Tibial nerve (tissue), 4 donors: Measurements from ENCODE around the gene PXDN. TPM values are rescaled to one million over a fixed set of nuclear protein-coding genes. Genes with fewer than 3 reads are reported as not detected.
A peak's percentile ranks its signal among the peaks of the same experiment; 100 is the strongest.

Experiments
- DNase-seq, 2 donors: peaks; one replicate each; pipeline ENCODE4 v3.0.0-alpha.2; 2019; ENCODE audit warnings: low spot score in 2 of 2
- H3K27ac ChIP-seq, 4 donors: fragments of 200-600 bp; sonication (generic) in 3 of 4; one replicate each; pipeline ENCODE4 v1.5.1; 2017 to 2019; ENCODE audit warnings: mild to moderate bottlenecking in 1 of 4
- H3K27me3 ChIP-seq, 2 donors: fragments of 200-600 bp; sonication (generic) in 1 of 2; one replicate each; pipeline versions ENCODE4 v1.5.1 to v1.6.0; 2017 to 2019
- H3K36me3 ChIP-seq, 3 donors: fragments of 200-600 bp; sonication (generic); one replicate each; pipeline ENCODE4 v1.5.1; 2018 to 2019
- H3K4me1 ChIP-seq, 4 donors: fragments of 200-600 bp; sonication (generic) in 3 of 4; one replicate each; pipeline ENCODE4 v1.5.1; 2017 to 2019
- H3K4me3 ChIP-seq, 4 donors: fragments of 200-600 bp; sonication (generic) in 3 of 4; one replicate each; pipeline ENCODE4 v1.5.1; 2017 to 2019; ENCODE audit warnings: mild to moderate bottlenecking in 1 of 4, moderate library complexity in 1 of 4
- H3K9me3 ChIP-seq, 4 donors: fragments of 200-600 bp; sonication (generic) in 3 of 4; one replicate each; pipeline ENCODE4 v1.5.1; 2017 to 2019
- CTCF ChIP-seq, 5 experiments: fragments of 200-600 bp in 3 of 5; fragments of 450-650 bp in 2 of 5; sonication (generic) in 3 of 5; IDR thresholded peaks; one replicate each; pipeline ENCODE4 v1.5.1; 2016 to 2019; ENCODE audit warnings: antibody characterized with exemption in 5 of 5, mild to moderate bottlenecking in 3 of 5, moderate library complexity in 2 of 5
- EP300 ChIP-seq, 2 donors: sonication (generic); formaldehyde crosslinking; IDR thresholded peaks; one replicate each; pipeline ENCODE4 v1.6.1; 2017; ENCODE audit warnings: antibody characterized with exemption in 2 of 2, mild to moderate bottlenecking in 1 of 2
- POLR2A ChIP-seq, 2 donors: fragments of 450-650 bp; IDR thresholded peaks; one replicate each; pipeline ENCODE4 v1.6.1; 2017; ENCODE audit warnings: antibody characterized with exemption in 2 of 2, mild to moderate bottlenecking in 2 of 2, moderate library complexity in 2 of 2
- WGBS, 2 donors: methylation state at CpG; one replicate each; pipeline ENCODE4 v1.1.5; 2018; 5-methylcytosine and 5-hydroxymethylcytosine counted together
- total RNA-seq, 4 donors: library from RNA; depleted of rRNA; stranded (reverse); fragments of >200 nt; gene quantifications; one replicate each; pipeline ENCODE4 v1.1.0, GENCODE V29; 2016

PXDN gene
- total RNA-seq, 4 donors from 2014 or later = 40.4 to 72.6 (median 52.4) TPM

DNA sequence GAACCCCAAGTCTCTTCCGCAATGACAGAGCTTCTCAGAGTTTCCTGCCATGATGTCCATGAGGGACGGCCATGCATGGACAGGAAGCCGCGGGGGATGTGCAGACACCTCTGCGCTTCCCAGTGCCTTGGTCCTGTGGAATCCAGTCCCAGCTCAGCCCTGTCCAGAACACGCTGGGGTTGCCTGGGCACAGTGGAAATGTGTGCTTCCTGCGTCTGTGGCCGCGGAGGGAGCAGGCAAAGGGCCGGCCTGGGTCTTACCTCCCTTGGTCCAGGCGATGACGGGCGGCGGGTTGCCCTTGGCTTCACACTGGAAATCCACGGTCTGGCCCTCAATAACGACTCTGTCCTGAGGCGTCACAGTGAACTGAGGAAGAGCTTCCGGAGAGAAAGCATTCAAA is 79.6 kb downstream of the PXDN start:
- 78 to 84% methylated on average over 15 to 18 of the region's 18 CpGs for WGBS, 2 donors
- no peaks in the 10 kb centered on the region for H3K4me1 ChIP-seq
- H3K36me3 ChIP-seq = peaks cover 0 to 79% (median 0%) of the 10 kb centered on the region in 3 donors
- no peaks in the 10 kb centered on the region for H3K27me3 ChIP-seq
- H3K27ac ChIP-seq = no peak overlapping the region
- no peak overlapping the region for H3K4me3 ChIP-seq
- no peaks in the 10 kb centered on the region for H3K9me3 ChIP-seq
- DNase-seq = peak in 1 of 2 donors; percentile 11
- TF ChIP-seq CTCF (IDR thresholded peaks at IDR 0.05) = no peak
- TF ChIP-seq POLR2A (IDR thresholded peaks at IDR 0.05) = no peak
- TF ChIP-seq EP300 (IDR thresholded peaks at IDR 0.05) = no peak

DNA sequence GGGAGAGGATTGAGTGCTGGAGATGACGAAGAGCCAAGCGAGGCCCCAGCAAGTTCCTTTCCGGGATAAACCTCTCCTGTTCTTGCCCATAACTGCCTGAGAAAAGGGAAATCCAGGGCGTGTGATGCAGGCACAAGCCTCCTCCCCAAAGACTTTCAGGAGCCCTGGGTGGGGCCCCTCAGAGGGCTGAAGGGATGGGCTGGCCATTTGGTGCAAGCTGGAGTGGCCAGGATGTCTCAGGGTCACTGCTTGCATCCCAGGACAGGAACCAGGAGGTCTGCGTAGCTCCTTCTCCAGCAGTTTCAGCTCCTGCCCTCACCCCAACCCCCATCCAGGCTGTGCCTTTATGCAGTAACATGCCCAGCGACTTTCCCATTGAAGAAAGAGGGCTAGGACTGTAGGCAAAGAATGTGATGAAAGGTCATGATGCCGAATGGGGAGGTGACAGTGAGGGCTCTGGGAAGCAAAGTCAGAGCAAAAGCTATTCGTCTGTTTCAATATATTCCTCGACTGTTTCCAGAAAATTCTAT is 80.2 kb downstream of the PXDN start:
- Histone ChIP-seq H3K9me3 (no peaks in the 10 kb centered on the region), H3K4me3 (no peak overlapping the region), H3K27me3 (no peaks in the 10 kb centered on the region), H3K27ac (no peak overlapping the region), H3K4me1 (no peaks in the 10 kb centered on the region), H3K36me3 (peaks cover 0 to 75% (median 0%) of the 10 kb centered on the region in 3 donors)
- DNase-seq = no peak
- 74 to 76% methylated on average over 9 of the region's 9 CpGs for WGBS, 2 donors
- no peak for TF ChIP-seq EP300 (IDR thresholded peaks at IDR 0.05)
- TF ChIP-seq POLR2A (IDR thresholded peaks at IDR 0.05) = no peak
- no peak for TF ChIP-seq CTCF (IDR thresholded peaks at IDR 0.05)

DNA sequence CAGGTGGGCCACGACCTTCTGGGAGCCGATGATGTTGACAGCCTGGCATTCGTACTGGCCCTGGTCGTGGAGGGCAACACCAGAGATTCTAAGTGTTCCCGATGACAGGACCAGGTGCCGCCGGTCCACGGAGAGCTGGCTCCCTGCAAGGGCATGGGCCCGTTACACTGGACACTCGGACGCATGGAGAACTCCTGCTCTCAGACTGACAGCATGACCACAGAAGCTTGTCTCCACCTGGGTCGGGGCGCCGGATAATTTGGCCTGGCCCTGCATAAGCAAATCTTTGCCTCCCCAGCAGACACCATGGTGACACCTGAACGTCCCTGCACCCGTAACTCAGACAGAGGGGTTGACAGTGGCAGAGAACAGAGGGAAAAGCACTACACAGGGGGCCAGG is 80.7 kb downstream of the PXDN start:
- H3K27ac ChIP-seq = no peak overlapping the region
- TF ChIP-seq POLR2A (IDR thresholded peaks at IDR 0.05) = no peak
- no peak for TF ChIP-seq EP300 (IDR thresholded peaks at IDR 0.05)
- no peak for TF ChIP-seq CTCF (IDR thresholded peaks at IDR 0.05)
- H3K27me3 ChIP-seq = no peaks in the 10 kb centered on the region
- H3K4me3 ChIP-seq = no peak overlapping the region
- 82 to 91% methylated on average over 10 to 16 of the region's 16 CpGs for WGBS, 2 donors
- H3K9me3 ChIP-seq = no peaks in the 10 kb centered on the region
- DNase-seq = no peak
- peaks cover 0 to 75% (median 0%) of the 10 kb centered on the region in 3 donors for H3K36me3 ChIP-seq
- H3K4me1 ChIP-seq = no peaks in the 10 kb centered on the region

- Histone ChIP-seq H3K27ac (no peak overlapping the region), H3K4me3 (no peak overlapping the region), H3K36me3 (peaks cover 0 to 79% (median 0%) of the 10 kb centered on the region in 3 donors), H3K4me1 (no peaks in the 10 kb centered on the region), H3K27me3 (no peaks in the 10 kb centered on the region), H3K9me3 (no peaks in the 10 kb centered on the region)
- WGBS, 2 donors = 88 to 91% methylated on average over 19 of the region's 19 CpGs
- no peak for DNase-seq
- TF ChIP-seq CTCF (IDR thresholded peaks at IDR 0.05) = no peak
- TF ChIP-seq EP300 (IDR thresholded peaks at IDR 0.05) = no peak
- TF ChIP-seq POLR2A (IDR thresholded peaks at IDR 0.05) = no peak
Observed at GRCh38 chr2:1662606-1663180, 81.6 kb downstream of the PXDN start.

DNA sequence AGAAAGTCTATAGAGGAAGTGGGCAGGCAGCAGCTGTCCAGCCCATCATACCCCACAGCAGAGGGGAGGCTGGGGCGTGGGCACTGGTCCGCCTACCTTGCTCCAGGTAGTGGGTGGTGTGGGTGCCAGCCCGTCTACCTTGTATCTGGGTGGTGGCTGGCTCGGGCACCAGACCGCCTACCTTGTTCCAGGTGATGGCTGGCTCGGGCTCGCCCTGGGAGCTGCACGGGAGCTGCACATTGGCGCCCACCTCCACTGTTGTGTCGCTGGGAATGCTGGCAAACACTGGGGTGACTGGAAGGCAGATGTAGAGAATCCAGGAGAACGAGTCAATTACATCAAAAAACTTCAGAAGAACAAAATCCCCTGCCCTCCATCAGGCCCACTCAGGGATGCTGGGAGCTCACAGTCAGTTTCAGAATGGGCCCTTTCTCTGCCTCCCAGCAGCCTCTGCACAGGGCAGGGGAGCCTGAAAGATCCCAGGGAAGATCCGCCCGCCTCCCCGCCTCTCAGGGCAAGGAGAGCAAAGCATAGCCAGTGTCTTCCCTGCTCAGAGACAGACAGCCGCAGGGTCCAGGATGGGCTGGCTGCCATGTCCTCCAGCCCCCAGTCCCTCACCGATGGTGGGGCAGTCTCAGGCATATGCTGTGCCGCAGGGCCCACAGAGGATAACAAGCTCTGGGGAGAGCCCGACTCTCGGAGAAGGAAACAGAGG is 82.3 kb downstream of the PXDN start:
- no peak for DNase-seq
- H3K9me3 ChIP-seq = no peaks in the 10 kb centered on the region
- no peaks in the 10 kb centered on the region for H3K4me1 ChIP-seq
- H3K36me3 ChIP-seq = peaks cover 0 to 79% (median 0%) of the 10 kb centered on the region in 3 donors
- WGBS, 2 donors = 91 to 95% methylated on average over 19 of the region's 19 CpGs
- H3K27ac ChIP-seq = no peak overlapping the region
- no peaks in the 10 kb centered on the region for H3K27me3 ChIP-seq
- TF ChIP-seq CTCF (IDR thresholded peaks at IDR 0.05) = no peak
- TF ChIP-seq POLR2A (IDR thresholded peaks at IDR 0.05) = no peak
- TF ChIP-seq EP300 (IDR thresholded peaks at IDR 0.05) = no peak
- H3K4me3 ChIP-seq = no peak overlapping the region
